Chondrocyte (in vitro differentiated cells): ENCODE results near the gene XXYLT1. TPM values are rescaled to one million over a fixed set of nuclear protein-coding genes. Genes with fewer than 3 reads are reported as not detected.

ENCODE experiments used
- DNase-seq: peaks from one replicate; pipeline ENCODE4 v3.0.0; 2021; ENCODE audit warnings: mixed read lengths, low spot score
- H3K27ac Mint-ChIP-seq: one replicate; pipeline ENCODE4 v1.8.0; 2021; ENCODE audit warnings: mild to moderate bottlenecking, moderate library complexity, mixed read lengths; ENCODE audit not compliant: unreplicated experiment
- H3K27me3 Mint-ChIP-seq: 2 replicates; pipeline ENCODE4 v1.8.0; 2021; ENCODE audit warnings: low read depth, mixed read lengths
- H3K36me3 Mint-ChIP-seq: 2 replicates; pipeline ENCODE4 v1.8.0; 2021; ENCODE audit warnings: low read depth, mixed read lengths
- H3K4me1 Mint-ChIP-seq: 2 replicates; pipeline ENCODE4 v1.8.0; 2021; ENCODE audit warnings: low read depth, mild to moderate bottlenecking, mixed read lengths
- H3K4me3 Mint-ChIP-seq: one replicate; pipeline ENCODE4 v1.8.0; 2021; ENCODE audit warnings: mild to moderate bottlenecking, moderate library complexity, mixed read lengths; ENCODE audit not compliant: unreplicated experiment
- H3K9me3 Mint-ChIP-seq: 2 replicates; pipeline ENCODE4 v1.8.0; 2021; ENCODE audit warnings: low read depth, mixed read lengths
- total RNA-seq: library from RNA; stranded (reverse); gene quantifications from 3 replicates; pipeline ENCODE4 v1.2.1, GENCODE V29; 2021
- TF ChIP-seq, protein P1 (sequence below): fragments of 200-600 bp; sonication (generic); IDR thresholded peaks from 2 replicates; pipeline ENCODE4 v1.5.0; 2021; ENCODE audit warnings: antibody characterized with exemption, mild to moderate bottlenecking, moderate library complexity

Gene XXYLT1
- total RNA-seq, 1 donor from 2014 or later: 32.7 TPM

DNA sequence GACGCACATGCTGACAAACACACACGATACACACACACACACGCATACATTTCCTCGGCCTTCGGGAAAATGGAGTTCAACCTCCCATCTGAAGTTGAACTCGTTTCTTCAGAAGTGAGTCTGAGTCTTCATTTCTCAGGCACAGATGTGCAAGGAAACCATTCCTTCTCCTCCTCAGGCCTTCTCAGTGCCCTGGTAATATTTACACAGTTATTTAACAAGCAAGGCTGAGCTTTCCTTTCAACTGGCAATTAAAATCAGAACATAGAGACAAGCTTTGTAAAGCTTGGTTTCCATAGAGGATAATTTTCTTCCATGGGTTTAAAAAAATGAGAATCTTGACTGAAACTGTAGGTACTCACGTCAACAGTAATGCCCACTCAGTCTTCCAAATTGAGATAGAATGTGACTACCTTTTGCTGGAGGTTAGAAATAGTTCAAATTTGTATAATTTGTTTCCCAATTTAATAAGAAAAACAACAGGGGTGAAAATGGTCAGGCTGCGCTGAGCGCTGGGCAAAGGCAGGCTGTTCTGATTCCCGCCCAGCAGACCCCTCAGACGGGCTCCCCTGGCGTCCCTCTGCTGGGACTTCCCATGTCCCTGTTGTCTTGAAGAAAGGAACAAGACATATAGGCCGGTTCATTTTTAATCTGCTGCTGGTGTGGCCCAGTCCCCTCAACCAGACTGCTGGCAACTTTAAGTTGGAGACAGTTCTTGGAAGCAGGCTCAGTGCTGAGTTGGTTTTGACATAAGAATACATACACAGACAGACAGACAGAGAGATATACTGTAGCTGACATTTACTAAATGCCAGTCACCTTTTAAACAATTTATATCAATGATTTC is 174.3 kb downstream of the XXYLT1 start:
- H3K4me1 Mint-ChIP-seq: peaks cover 24% of the 10 kb centered on the region
- no peaks in the 10 kb centered on the region for H3K27me3 Mint-ChIP-seq
- H3K9me3 Mint-ChIP-seq: no peaks in the 10 kb centered on the region
- H3K36me3 Mint-ChIP-seq: no peaks in the 10 kb centered on the region
- H3K27ac Mint-ChIP-seq: no peak overlapping the region
- peak; percentile 39 for DNase-seq
- TF ChIP-seq, protein P1, sequence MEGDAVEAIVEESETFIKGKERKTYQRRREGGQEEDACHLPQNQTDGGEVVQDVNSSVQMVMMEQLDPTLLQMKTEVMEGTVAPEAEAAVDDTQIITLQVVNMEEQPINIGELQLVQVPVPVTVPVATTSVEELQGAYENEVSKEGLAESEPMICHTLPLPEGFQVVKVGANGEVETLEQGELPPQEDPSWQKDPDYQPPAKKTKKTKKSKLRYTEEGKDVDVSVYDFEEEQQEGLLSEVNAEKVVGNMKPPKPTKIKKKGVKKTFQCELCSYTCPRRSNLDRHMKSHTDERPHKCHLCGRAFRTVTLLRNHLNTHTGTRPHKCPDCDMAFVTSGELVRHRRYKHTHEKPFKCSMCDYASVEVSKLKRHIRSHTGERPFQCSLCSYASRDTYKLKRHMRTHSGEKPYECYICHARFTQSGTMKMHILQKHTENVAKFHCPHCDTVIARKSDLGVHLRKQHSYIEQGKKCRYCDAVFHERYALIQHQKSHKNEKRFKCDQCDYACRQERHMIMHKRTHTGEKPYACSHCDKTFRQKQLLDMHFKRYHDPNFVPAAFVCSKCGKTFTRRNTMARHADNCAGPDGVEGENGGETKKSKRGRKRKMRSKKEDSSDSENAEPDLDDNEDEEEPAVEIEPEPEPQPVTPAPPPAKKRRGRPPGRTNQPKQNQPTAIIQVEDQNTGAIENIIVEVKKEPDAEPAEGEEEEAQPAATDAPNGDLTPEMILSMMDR: no peak
- H3K4me3 Mint-ChIP-seq: no peak overlapping the region

DNA sequence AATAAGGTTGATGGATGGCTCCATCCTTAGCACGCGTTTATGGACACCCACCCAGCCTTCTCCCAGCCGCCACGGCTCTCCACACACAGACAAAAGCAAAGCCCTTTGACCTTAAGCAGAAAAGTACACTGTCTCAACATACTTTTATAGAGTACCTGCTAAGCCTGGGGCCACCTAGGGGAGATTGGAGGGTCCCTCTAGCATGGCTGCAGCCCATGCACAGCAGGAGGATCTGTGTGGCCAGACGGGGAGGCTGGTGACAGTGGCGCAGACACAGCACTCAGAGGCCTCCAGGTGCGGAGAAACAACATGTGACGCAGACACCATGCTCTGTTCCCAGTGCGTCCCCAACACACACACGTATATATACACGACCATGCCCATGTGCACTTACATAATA is 174.9 kb downstream of the XXYLT1 start:
- Mint-ChIP-seq H3K36me3 (no peaks in the 10 kb centered on the region), H3K27ac (no peak overlapping the region), H3K4me1 (peaks cover 18% of the 10 kb centered on the region), H3K27me3 (no peaks in the 10 kb centered on the region), H3K9me3 (no peaks in the 10 kb centered on the region), H3K4me3 (no peak overlapping the region)
- peak; percentile 49 for DNase-seq
- TF ChIP-seq, protein P1: no peak

DNA sequence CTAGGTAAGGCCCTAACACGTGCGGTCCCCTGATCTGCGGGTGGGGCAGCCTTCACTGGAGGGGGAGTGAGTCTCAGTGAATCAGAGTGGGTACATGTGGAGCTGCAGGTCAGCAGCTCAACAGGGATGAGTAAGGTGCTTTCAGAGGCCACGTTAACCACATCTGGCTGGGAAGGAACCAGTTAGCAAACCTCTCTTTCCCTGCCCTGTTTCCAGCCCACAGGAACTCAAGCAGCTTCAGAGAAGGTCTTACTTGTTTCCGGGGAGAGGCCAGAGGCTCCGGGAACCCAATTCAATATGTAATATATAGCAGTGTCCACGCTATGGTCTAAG is 175.3 kb downstream of the XXYLT1 start:
- no peaks in the 10 kb centered on the region for H3K36me3 Mint-ChIP-seq
- H3K4me3 Mint-ChIP-seq: no peak overlapping the region
- peaks cover 18% of the 10 kb centered on the region for H3K4me1 Mint-ChIP-seq
- no peak for DNase-seq
- H3K9me3 Mint-ChIP-seq: no peaks in the 10 kb centered on the region
- no peak overlapping the region for H3K27ac Mint-ChIP-seq
- TF ChIP-seq, protein P1: no peak
- no peaks in the 10 kb centered on the region for H3K27me3 Mint-ChIP-seq

DNA sequence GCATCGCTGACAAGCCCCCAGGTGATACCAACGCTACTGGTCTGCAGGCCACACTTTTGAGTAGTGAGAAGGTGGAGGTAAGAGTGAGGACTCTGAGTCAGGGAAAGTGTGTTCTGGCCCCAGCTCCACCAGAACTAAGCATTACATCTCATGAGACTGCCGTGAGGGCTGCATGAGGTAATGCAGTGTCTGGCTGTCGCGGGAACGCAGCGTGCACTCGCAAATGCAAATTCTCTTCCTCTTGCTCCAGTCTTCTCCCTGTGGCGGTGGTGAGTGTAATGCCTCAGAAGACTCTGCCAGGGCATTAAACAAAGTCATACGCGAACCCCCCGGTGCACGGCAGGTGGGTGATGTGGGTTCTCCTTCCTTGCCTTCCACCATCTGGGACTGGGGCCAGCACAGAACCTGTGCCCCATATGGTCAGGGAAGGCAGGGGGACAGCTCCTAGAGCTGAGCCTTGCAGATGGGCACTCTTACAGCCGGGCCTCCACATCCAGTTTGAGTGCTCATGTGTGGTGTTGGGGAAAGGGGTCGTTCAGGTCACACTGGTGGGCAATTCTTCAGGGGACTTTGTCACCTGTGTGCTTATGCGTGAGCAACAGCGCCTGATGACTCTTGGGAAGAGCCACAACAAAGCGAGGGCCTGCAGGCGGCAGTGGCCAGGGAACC is 175.8 kb downstream of the XXYLT1 start:
- Mint-ChIP-seq H3K27ac (no peak overlapping the region), H3K27me3 (no peaks in the 10 kb centered on the region), H3K9me3 (no peaks in the 10 kb centered on the region), H3K36me3 (no peaks in the 10 kb centered on the region), H3K4me3 (no peak overlapping the region), H3K4me1 (peaks cover 18% of the 10 kb centered on the region)
- peak; percentile 75 for DNase-seq
- TF ChIP-seq, protein P1: no peak

DNA sequence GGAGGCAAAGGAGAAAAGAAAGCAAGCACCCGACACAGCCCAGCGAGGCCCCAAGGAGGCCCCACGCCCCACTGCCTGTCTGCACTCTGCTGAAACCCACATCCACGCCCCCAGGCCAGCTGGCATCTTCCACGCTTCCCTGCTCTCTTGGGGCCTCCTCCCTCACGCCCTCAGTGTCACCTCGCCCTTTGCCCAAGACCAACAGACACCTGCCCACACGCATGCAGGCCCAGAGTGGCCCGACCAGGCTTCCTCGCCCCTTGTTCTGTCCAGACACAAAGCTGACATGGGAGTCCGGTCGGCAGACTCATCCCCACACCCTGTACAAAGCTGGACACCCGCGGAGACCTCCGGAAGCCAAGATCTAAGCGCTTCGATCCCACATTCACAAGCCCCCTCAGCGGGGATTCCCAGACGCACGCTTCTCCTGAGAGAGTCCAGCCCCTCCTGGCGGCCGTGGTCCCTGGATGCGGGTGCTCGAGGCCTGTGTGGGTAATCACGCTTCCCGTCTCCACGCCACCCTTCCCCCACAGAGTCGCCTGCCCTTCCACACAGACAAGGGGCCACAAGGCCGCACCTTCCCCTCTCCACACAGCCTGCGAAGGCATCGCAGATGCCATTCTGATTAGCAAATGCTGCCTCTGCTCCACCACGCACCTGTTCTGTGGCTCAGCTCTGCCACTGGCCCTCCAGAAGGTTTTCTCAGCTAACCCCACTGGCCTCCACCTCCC is 176.6 kb downstream of the XXYLT1 start:
- Mint-ChIP-seq H3K4me3 (no peak overlapping the region), H3K27me3 (no peaks in the 10 kb centered on the region), H3K36me3 (no peaks in the 10 kb centered on the region), H3K9me3 (no peaks in the 10 kb centered on the region), H3K4me1 (peaks cover 18% of the 10 kb centered on the region), H3K27ac (no peak overlapping the region)
- peak; percentile 79 for DNase-seq
- TF ChIP-seq, protein P1: no peak
